ENCODE results near the gene NRG4.
"Not testable (repeated sequence)": the region's sequence is repeated elsewhere in the genome, so short reads cannot be mapped to it uniquely, and the experiment has no call there.

- not testable (repeated sequence) for TF ChIP-seq POLR2A (IDR thresholded peaks at IDR 0.05; ENCODE audit: borderline replicate concordance, extremely low read depth, insufficient read depth, insufficient read length); POLR2AphosphoS5 (IDR thresholded peaks at IDR 0.05; ENCODE audit: low read depth, low read length); CTCF (IDR thresholded peaks at IDR 0.05 in 2 of 3, conservative IDR thresholded peaks at IDR 0.05 in 1 of 3; ENCODE audit: borderline replicate concordance in 1 of 3, insufficient read depth in 1 of 3, low read depth in 2 of 3, low read length in 2 of 3)
These were observed 42.0 kb upstream of the NRG4 start for GRCh38 chr15:76054201-76054600.

Measured in HCT116 (cell line).